Retinal pigment epithelial cell (primary cell): ENCODE results near the gene PLSCR3.
A peak's percentile ranks its signal among the peaks of the same experiment; 100 is the strongest.

Source experiments
- DNase-seq: peaks from one replicate; pipeline ENCODE4 v3.0.0-alpha.2; 2010; ENCODE audit warnings: low read depth
- H3K4me3 ChIP-seq: 2 replicates; pipeline ENCODE4 v1.5.1; 2011; ENCODE audit warnings: mild to moderate bottlenecking, low read length, control low read depth, moderate library complexity
- TF ChIP-seq, protein P1 (sequence below): conservative IDR thresholded peaks from 2 replicates; pipeline ENCODE4 v1.5.1; 2011; ENCODE audit warnings: low read depth, low read length, control low read depth, inconsistent platforms

The PLSCR3 gene

DNA sequence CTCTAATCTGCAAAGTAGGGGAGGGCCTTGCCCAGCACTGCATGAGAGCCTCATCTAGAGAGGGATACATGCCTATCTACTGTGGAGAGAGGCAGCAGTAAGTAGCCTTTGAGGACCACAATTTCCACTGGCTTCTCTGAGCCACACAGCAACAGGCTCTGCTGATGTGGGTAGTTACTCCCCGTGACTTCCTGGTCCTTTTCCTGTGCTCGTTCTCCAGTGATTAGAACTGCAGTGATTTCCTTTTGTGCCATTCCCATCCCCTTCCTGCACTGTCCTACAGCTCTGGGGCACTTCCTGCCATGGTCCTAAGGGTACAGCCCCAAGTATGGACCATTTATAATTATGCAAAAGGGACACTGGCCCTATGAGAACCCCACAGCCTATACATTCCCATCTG, 3.0 kb downstream of the PLSCR3 start:
- TF ChIP-seq, protein P1, sequence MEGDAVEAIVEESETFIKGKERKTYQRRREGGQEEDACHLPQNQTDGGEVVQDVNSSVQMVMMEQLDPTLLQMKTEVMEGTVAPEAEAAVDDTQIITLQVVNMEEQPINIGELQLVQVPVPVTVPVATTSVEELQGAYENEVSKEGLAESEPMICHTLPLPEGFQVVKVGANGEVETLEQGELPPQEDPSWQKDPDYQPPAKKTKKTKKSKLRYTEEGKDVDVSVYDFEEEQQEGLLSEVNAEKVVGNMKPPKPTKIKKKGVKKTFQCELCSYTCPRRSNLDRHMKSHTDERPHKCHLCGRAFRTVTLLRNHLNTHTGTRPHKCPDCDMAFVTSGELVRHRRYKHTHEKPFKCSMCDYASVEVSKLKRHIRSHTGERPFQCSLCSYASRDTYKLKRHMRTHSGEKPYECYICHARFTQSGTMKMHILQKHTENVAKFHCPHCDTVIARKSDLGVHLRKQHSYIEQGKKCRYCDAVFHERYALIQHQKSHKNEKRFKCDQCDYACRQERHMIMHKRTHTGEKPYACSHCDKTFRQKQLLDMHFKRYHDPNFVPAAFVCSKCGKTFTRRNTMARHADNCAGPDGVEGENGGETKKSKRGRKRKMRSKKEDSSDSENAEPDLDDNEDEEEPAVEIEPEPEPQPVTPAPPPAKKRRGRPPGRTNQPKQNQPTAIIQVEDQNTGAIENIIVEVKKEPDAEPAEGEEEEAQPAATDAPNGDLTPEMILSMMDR = no peak
- DNase-seq = no peak
- H3K4me3 ChIP-seq = no peak overlapping the region

DNA sequence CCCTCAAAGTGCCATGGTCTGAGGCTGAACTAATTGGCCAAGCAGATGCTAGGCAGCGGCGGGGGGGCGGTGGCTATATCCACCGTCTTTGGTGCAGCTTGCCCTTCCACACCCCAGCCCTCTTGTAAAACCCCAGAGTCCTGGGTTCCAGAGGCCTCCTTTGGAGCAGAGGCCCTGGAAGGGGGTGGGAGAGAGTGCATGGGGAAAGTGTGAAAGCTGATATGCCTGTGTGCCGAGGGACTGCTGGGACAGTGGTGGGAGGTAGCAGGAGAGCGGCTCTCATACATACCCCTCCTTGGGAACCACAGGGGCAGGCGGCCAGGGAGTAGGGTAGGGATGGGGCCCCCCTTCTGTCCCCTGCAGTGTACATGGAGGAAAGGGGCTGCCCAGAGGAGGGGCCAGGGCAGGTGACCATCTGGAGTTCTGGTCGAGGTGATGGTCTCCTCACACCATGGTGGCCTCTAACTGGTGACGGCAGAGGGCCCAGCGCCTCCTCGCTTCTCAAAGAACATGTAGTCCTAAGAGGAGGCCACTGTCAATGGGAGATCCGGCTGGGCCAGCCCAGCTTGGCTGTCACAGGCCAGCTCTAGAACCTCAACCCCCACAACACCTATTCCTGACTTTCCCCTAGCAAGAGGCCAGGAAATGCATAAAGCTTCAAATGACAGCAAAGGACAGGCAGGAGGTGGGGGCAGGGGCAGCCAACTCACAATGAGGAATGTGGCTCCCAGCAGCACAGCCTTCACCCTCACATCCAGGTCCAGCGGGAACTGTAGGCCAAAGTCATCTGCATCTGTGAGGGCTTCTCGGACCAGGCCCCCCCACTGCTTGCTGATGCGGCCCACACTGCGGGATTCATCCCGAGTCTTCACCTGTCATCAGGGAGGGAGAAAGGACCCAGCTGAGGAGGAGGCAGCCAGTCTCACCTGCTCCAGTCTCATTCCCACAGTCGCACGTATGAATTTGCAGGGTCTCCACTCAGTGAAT, 4.1 kb downstream of the PLSCR3 start:
- no peak for DNase-seq
- TF ChIP-seq, protein P1 = no peak
- H3K4me3 ChIP-seq = no peak overlapping the region

DNA sequence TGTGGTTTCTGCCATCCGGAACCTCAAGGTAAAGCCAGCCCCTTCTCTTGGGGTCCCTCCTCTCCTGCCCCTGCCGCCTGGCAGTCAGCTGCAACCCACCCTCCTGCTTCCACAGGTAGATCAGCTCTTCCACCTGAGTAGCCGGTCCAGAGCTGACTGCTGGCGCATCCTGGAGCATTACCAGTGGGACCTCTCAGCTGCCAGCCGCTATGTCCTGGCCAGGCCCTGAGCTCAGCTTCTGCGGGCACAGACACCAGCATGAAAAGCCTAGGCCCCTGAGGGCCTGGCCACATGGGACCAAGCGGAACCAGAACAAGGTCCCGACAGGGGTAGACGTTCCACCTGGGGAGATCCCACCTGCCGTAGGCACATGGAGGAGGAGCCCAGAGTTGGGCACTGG, 5.5 kb downstream of the PLSCR3 start:
- DNase-seq = no peak
- no peak overlapping the region for H3K4me3 ChIP-seq
- TF ChIP-seq, protein P1 = no peak

DNA sequence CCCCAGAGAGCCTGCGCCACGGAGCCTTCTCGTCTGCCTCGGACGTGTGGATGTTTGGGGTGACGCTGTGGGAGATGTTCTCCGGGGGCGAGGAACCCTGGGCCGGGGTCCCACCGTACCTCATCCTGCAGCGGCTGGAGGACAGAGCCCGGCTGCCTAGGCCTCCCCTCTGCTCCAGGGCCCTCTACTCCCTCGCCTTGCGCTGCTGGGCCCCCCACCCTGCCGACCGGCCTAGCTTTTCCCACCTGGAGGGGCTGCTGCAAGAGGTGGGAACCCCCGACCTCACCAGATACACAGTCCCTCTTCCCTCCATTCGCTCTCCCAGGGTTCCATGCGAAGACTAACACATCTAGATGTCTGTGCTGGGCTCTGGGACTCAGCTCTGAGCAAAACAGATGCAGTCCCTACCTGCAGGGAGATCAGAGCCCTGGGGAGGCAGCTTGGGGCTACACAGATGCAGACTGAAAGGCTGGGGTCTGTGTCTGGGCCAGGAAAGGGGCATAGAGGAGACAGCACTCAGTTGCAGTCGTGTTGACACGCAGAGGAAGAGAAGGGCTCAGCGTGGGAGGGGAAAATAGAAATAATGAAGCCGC, 9.7 kb downstream of the PLSCR3 start:
- TF ChIP-seq, protein P1 = no peak
- DNase-seq = no peak
- H3K4me3 ChIP-seq = peak overlapping the region; percentile 37

DNA sequence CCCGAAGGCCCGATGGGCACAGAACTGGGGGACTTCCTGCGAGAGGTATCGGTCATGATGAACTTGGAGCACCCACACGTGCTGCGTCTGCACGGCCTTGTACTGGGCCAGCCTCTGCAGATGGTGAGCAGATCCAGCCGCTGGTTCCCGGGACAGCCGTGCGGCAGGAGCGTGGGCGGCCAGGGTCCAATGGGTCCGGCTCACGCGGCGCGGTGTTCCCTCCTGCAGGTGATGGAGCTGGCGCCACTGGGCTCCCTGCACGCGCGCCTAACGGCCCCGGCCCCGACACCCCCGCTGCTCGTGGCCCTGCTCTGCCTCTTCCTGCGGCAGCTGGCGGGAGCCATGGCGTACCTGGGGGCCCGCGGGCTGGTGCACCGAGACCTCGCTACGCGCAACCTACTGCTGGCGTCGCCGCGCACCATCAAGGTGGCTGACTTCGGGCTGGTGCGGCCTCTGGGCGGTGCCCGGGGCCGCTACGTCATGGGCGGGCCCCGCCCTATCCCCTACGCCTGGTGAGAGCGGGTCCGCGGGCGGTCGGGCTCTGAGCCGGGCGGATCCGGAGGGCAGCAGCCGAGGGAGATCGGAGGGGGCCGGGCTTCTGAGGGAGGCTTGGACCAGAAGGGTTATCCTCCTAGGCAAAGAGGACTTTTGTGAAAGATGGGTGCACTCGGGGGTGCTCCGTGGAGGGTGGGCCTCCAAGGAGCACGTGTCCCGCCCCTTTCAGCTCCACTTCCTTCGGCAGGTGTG, 10.4 kb downstream of the PLSCR3 start:
- H3K4me3 ChIP-seq = peak overlapping the region; percentile 37
- DNase-seq = no peak
- TF ChIP-seq, protein P1 = no peak

DNA sequence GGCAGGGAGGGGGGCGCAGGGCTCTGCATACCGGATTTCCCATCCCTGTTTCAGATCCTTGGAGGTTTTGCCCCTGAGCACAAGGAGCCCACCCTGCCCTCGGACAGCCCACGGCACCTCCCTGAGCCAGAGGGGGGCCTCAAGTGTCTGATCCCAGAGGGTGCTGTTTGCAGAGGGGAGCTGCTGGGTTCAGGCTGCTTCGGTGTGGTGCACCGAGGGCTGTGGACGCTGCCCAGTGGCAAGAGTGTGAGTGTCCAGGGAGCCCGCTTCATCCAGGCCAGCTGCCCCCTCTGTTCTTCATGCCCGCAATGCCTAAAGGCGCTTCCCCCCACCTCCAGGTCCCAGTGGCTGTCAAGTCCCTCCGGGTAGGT, 11.0 kb downstream of the PLSCR3 start:
- DNase-seq = no peak
- TF ChIP-seq, protein P1 = no peak
- H3K4me3 ChIP-seq = no peak overlapping the region
